ENCODE data around the gene IPO4.
A peak's percentile ranks its signal among the peaks of the same experiment; 100 is the strongest.

DNA sequence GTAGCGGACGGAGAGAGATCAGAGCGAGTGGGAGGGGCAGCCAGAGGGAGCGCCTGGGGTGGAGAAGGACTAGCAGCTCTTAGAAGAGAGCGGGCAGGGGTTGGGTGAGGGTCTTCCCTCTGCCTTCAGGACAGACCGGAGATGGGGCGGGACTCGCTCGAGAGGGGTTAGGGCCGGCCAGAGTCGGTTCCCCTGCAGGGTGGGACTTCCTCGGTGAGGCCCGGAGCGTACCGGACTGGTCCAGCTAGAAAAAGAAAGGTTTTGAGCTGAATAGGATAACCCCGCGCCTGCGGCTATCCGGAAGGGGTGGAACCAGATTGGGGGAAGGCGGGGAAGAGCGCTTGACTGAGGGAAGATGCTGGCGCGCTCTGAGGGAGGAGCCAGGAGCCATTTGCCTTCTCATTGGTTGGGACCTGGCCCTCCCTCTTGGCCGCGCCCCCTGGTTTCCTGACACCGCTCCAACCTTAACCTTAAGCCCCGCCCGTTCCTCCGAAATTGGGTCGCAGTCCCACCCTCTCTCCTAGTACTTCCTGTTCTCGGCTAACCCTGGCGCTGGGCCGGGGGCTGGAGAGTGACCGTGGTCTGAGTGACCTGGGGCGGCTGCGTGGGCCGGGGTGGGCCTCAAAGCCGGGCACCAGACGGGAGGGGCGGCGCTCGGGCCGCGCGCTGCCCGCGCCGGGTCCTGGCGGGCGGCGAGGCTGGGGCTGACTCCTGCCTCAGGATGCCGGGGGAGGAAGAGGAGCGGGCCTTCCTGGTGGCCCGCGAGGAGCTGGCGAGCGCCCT lies 41.4 kb downstream of the IPO4 start, which contains the start of gene RNF31:
- TF ChIP-seq, protein P1, sequence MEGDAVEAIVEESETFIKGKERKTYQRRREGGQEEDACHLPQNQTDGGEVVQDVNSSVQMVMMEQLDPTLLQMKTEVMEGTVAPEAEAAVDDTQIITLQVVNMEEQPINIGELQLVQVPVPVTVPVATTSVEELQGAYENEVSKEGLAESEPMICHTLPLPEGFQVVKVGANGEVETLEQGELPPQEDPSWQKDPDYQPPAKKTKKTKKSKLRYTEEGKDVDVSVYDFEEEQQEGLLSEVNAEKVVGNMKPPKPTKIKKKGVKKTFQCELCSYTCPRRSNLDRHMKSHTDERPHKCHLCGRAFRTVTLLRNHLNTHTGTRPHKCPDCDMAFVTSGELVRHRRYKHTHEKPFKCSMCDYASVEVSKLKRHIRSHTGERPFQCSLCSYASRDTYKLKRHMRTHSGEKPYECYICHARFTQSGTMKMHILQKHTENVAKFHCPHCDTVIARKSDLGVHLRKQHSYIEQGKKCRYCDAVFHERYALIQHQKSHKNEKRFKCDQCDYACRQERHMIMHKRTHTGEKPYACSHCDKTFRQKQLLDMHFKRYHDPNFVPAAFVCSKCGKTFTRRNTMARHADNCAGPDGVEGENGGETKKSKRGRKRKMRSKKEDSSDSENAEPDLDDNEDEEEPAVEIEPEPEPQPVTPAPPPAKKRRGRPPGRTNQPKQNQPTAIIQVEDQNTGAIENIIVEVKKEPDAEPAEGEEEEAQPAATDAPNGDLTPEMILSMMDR (IDR thresholded peaks at IDR 0.05) = no peak
- TF ChIP-seq POLR2A (IDR thresholded peaks at IDR 0.05) = peak; percentile 42 to 64
